A673 (cell line): Measurements from ENCODE around the gene HMGB2. TPM values are rescaled to one million over a fixed set of nuclear protein-coding genes. Genes with fewer than 3 reads are reported as not detected.

ENCODE experiments used
- BruUV-seq: library from RNA; stranded (reverse); fragments of 400-500 nt; replicated peaks from 2 replicates; lab custom pipeline; 2021; lab: Mats Ljungman, UMichigan
- CTCF ChIA-PET: fragments of 300-600 bp; sonication (Branson Sonifier 250); formaldehyde crosslinking; loops from one replicate; lab custom pipeline; 2022; ENCODE audit warnings: antibody characterized with exemption; lab: Charles Lee
- POLR2A ChIA-PET: fragments of 300-600 bp; sonication (Branson Sonifier 250); formaldehyde crosslinking; loops from one replicate; lab custom pipeline; 2022; ENCODE audit warnings: antibody characterized with exemption; ENCODE audit not compliant: low non-redundant PET; lab: Charles Lee
- DNase-seq: peaks from one replicate; pipeline ENCODE4 v3.0.0-alpha.2; 2015; ENCODE audit warnings: low spot score
- H3K27ac ChIP-seq: fragments of 200-600 bp; sonication (generic); 2 replicates; pipeline ENCODE4 v1.5.1; 2016; ENCODE audit warnings: mixed run types, low read depth, mild to moderate bottlenecking, mixed read lengths, antibody characterized with exemption, low read length; ENCODE audit not compliant: poor library complexity, severe bottlenecking
- H3K27me3 ChIP-seq: fragments of 200-600 bp; sonication (generic); replicated peaks from 2 replicates; pipeline ENCODE4 v1.6.1; 2017; ENCODE audit warnings: mixed run types, low read depth, mild to moderate bottlenecking, mixed read lengths, antibody characterized with exemption, low read length; ENCODE audit not compliant: insufficient read depth, poor library complexity
- H3K36me3 ChIP-seq: fragments of 200-600 bp; sonication (generic); 2 replicates; pipeline ENCODE4 v1.6.1; 2016; ENCODE audit warnings: mixed run types, mild to moderate bottlenecking, mixed read lengths, antibody characterized with exemption, low read length; ENCODE audit not compliant: insufficient read depth, poor library complexity, severe bottlenecking
- H3K4me1 ChIP-seq: fragments of 200-600 bp; sonication (generic); 2 replicates; pipeline ENCODE4 v1.6.1; 2017; ENCODE audit warnings: mixed run types, mild to moderate bottlenecking, mixed read lengths, antibody characterized with exemption, low read length; ENCODE audit not compliant: insufficient read depth, poor library complexity, severe bottlenecking
- H3K4me3 ChIP-seq: fragments of 200-600 bp; sonication (generic); 2 replicates; pipeline ENCODE4 v1.5.1; 2016; ENCODE audit warnings: low read depth, mixed run types, mild to moderate bottlenecking, mixed read lengths, low read length; ENCODE audit not compliant: poor library complexity, severe bottlenecking
- H3K9me3 ChIP-seq: fragments of 200-600 bp; sonication (generic); 2 replicates; pipeline ENCODE4 v1.6.1; 2016; ENCODE audit warnings: mixed run types, low read depth, mild to moderate bottlenecking, mixed read lengths, antibody characterized with exemption, low read length; ENCODE audit not compliant: poor library complexity, severe bottlenecking
- CTCF ChIP-seq: fragments of 300-800, 200-600 bp; sonication (generic); conservative IDR thresholded peaks from 2 replicates; pipeline ENCODE4 v1.5.1; 2017; ENCODE audit warnings: low read depth, mild to moderate bottlenecking, antibody characterized with exemption, low read length, moderate library complexity, mixed read lengths
- EZH2 ChIP-seq: fragments of 200-600 bp; sonication (generic); IDR thresholded peaks from 2 replicates; pipeline ENCODE4 v1.6.1; 2017; ENCODE audit warnings: borderline replicate concordance, low read depth, mild to moderate bottlenecking, mixed read lengths, antibody characterized with exemption, low read length; ENCODE audit not compliant: poor library complexity, severe bottlenecking
- intact Hi-C: fragments of 100-400 bp; cut with micrococcal nuclease; formaldehyde crosslinking; loops from one replicate; pipeline ENCODE4 v1.10.0; 2022; ENCODE audit not compliant: unreplicated experiment
- total RNA-seq: library from RNA; stranded (reverse); gene quantifications from 2 replicates; pipeline ENCODE4 v1.2.3, GENCODE V29; 2021

Gene HMGB2
- total RNA-seq, 1 experiment from 2014 or later: 392 TPM

GRCh38 chr4:173317004-173317403, 17.2 kb downstream of the HMGB2 start:
- H3K4me3 ChIP-seq: no peak overlapping the region
- ChIA-PET POLR2A (no interaction called here), CTCF (no interaction called here)
- H3K4me1 ChIP-seq: peaks cover 23% of the 10 kb centered on the region
- no peaks in the 10 kb centered on the region for H3K9me3 ChIP-seq
- H3K27me3 ChIP-seq: no peaks in the 10 kb centered on the region
- DNase-seq: peak; percentile 48
- no TSS peak for BruUV-seq
- intact Hi-C loops: loop anchor here (5.0 kb wide), 2 partner anchors 175 to 305 kb away; no protein-coding TSS in a partner anchor
- H3K36me3 ChIP-seq: peaks cover 8% of the 10 kb centered on the region
- peak; percentile 42; the same call in 1 of the 2 replicates for TF ChIP-seq CTCF
- TF ChIP-seq EZH2: no peak
- H3K27ac ChIP-seq: peak overlapping the region; percentile 1

- H3K27me3 ChIP-seq: no peaks in the 10 kb centered on the region
- no peak overlapping the region for H3K4me3 ChIP-seq
- TF ChIP-seq EZH2: no peak
- TF ChIP-seq CTCF: no peak
- H3K9me3 ChIP-seq: no peaks in the 10 kb centered on the region
- no peak for DNase-seq
- intact Hi-C loops: loop anchor here (5.0 kb wide), 2 partner anchors 176 to 304 kb away; no protein-coding TSS in a partner anchor
- BruUV-seq: no TSS peak
- POLR2A ChIA-PET: no interaction called here
- peaks cover 17% of the 10 kb centered on the region for H3K36me3 ChIP-seq
- H3K4me1 ChIP-seq: peaks cover 27% of the 10 kb centered on the region
- peak overlapping the region; percentile 1 for H3K27ac ChIP-seq
- CTCF ChIA-PET: no interaction called here
Observed at GRCh38 chr4:173316060-173316459, 18.1 kb downstream of the HMGB2 start.

GRCh38 chr4:173314715-173315114, 19.4 kb downstream of the HMGB2 start:
- H3K27ac ChIP-seq: no peak overlapping the region
- TF ChIP-seq EZH2 (no peak), CTCF (no peak)
- no TSS peak for BruUV-seq
- H3K4me3 ChIP-seq: no peak overlapping the region
- ChIA-PET POLR2A (no interaction called here), CTCF (interaction anchor here (0.6 kb wide), 1 partner anchor 13 kb away, joined by 3 read pairs; no protein-coding TSS in a partner anchor)
- H3K36me3 ChIP-seq: peaks cover 17% of the 10 kb centered on the region
- H3K9me3 ChIP-seq: no peaks in the 10 kb centered on the region
- H3K4me1 ChIP-seq: peaks cover 32% of the 10 kb centered on the region
- intact Hi-C loops: loop anchor here (5.0 kb wide), 2 partner anchors 178 to 302 kb away; no protein-coding TSS in a partner anchor
- no peaks in the 10 kb centered on the region for H3K27me3 ChIP-seq
- no peak for DNase-seq
